Ascending aorta (tissue), 2 donors: ENCODE data around the gene RARB. TPM values are rescaled to one million over a fixed set of nuclear protein-coding genes. Genes with fewer than 3 reads are reported as not detected.
A peak's percentile ranks its signal among the peaks of the same experiment; 100 is the strongest.

Source experiments
- DNase-seq, 2 donors: peaks; one replicate each; pipeline ENCODE4 v3.0.0-alpha.2; 2019; ENCODE audit warnings: low spot score in 2 of 2
- H3K27ac ChIP-seq, 2 donors: fragments of 200-600 bp; sonication (generic); one replicate each; pipeline ENCODE4 v1.5.1; 2016 to 2017; ENCODE audit warnings: mild to moderate bottlenecking in 1 of 2
- H3K27me3 ChIP-seq: fragments of 200-600 bp; sonication (generic); one replicate; pipeline ENCODE4 v1.5.1; 2017
- H3K36me3 ChIP-seq, 2 donors: fragments of 200-600 bp; sonication (generic); one replicate each; pipeline ENCODE4 v1.5.1; 2016
- H3K4me1 ChIP-seq, 2 donors: fragments of 200-600 bp; sonication (generic); one replicate each; pipeline ENCODE4 v1.5.1; 2016 to 2017; ENCODE audit warnings: mild to moderate bottlenecking in 1 of 2
- H3K4me3 ChIP-seq, 2 donors: fragments of 200-600 bp; sonication (generic); one replicate each; pipeline ENCODE4 v1.5.1; 2016 to 2017; ENCODE audit warnings: mild to moderate bottlenecking in 1 of 2
- H3K9me3 ChIP-seq, 2 donors: fragments of 200-600 bp; sonication (generic); one replicate each; pipeline ENCODE4 v1.5.1; 2016
- intact Hi-C: fragments of 100-400 bp; cut with DNase I; formaldehyde crosslinking; loops from one replicate; pipeline ENCODE4 v1.15.1; 2023
- total RNA-seq: library from RNA; depleted of rRNA; stranded (reverse); fragments of >200 nt; gene quantifications from one replicate; pipeline ENCODE4 v1.1.0, GENCODE V29; 2016
- TF ChIP-seq, protein P1 (sequence below), 3 experiments: fragments of 200-600 bp in 2 of 3; fragments of 450-650 bp in 1 of 3; sonication (generic) in 2 of 3; IDR thresholded peaks; one replicate each; pipeline ENCODE4 v1.5.1; 2016 to 2019; ENCODE audit warnings: antibody characterized with exemption in 3 of 3, mild to moderate bottlenecking in 1 of 3, moderate library complexity in 1 of 3

RARB gene
- total RNA-seq, 1 donor from 2014 or later, result 52.7 TPM

DNA sequence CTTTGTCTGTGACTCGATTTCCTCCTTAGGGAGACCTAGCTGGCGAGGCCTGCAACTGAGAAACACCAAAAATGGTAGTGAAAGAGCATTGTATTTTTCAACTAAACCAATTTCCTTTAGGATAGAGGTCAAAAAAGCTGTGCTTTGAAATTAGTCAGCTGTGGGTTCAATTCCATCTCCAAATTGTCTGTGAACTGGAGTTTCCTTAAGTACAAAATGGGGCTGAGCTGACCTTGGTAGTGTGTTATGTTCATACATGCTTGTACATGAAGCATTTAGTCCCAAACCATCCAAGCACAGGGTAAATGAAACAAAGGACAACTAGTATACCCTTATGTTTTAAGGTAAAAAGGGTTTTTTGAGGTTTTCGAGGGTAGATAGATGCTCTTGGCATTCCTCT, 99.3 kb downstream of the RARB start:
- intact Hi-C loops, result no loop called here
- H3K27me3 ChIP-seq, result no peaks in the 10 kb centered on the region
- H3K36me3 ChIP-seq, result no peaks in the 10 kb centered on the region
- DNase-seq, result no peak
- no peaks in the 10 kb centered on the region for H3K4me1 ChIP-seq
- TF ChIP-seq, protein P1, sequence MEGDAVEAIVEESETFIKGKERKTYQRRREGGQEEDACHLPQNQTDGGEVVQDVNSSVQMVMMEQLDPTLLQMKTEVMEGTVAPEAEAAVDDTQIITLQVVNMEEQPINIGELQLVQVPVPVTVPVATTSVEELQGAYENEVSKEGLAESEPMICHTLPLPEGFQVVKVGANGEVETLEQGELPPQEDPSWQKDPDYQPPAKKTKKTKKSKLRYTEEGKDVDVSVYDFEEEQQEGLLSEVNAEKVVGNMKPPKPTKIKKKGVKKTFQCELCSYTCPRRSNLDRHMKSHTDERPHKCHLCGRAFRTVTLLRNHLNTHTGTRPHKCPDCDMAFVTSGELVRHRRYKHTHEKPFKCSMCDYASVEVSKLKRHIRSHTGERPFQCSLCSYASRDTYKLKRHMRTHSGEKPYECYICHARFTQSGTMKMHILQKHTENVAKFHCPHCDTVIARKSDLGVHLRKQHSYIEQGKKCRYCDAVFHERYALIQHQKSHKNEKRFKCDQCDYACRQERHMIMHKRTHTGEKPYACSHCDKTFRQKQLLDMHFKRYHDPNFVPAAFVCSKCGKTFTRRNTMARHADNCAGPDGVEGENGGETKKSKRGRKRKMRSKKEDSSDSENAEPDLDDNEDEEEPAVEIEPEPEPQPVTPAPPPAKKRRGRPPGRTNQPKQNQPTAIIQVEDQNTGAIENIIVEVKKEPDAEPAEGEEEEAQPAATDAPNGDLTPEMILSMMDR (IDR thresholded peaks at IDR 0.05), result no peak
- H3K4me3 ChIP-seq, result no peak overlapping the region
- H3K27ac ChIP-seq, result no peak overlapping the region
- no peaks in the 10 kb centered on the region for H3K9me3 ChIP-seq

DNA sequence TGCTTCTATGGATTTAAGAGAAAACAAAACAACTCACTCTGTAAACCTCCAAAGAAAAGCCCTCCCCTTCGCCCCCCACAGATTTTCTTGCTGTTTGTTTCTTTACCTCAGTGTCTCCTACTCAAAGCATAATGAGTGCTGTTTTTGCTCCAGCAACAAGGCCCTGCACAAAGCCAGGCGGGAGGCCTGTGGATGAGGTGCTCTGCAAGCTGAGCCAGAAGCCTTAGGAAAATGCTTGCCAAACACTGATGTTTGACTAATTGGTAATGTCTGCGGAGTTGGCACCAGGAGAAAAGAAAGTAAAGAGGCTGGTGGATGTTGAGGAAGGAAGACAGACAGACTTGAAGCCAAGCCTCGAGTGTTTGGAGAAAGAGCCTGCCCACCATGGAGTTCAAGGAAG, 99.7 kb downstream of the RARB start:
- Histone ChIP-seq H3K36me3 (no peaks in the 10 kb centered on the region), H3K27me3 (no peaks in the 10 kb centered on the region)

DNA sequence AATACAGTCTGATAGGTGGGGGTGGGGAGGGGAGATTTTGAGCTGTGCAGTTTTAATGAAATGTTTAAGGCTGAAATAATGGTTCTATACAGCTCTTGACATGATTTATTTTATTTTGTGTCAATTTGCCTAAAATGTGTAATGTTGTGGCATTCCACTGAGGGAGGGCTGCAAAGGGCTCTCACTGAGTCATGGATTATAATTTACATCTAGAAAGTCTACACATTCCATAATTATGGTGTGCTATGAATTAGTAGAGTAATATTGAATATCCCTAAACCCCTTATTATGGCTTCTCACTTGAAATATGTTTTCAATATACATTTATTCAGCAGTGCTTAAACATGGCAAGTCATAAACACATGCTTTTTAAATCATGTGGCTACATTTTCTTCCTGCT, 103.9 kb downstream of the RARB start:
- TF ChIP-seq, protein P1 (IDR thresholded peaks at IDR 0.05), result no peak
- no peaks in the 10 kb centered on the region for H3K4me1 ChIP-seq
- H3K36me3 ChIP-seq, result no peaks in the 10 kb centered on the region
- H3K27ac ChIP-seq, result no peak overlapping the region
- no peak overlapping the region for H3K4me3 ChIP-seq
- no peak for DNase-seq
- H3K27me3 ChIP-seq, result no peaks in the 10 kb centered on the region
- intact Hi-C loops, result no loop called here
- H3K9me3 ChIP-seq, result no peaks in the 10 kb centered on the region

More for the DNA sequence above, 99.7 kb downstream of the RARB start:
- Histone ChIP-seq H3K27ac (peak overlapping the region in 1 of 2 donors; percentile 46), H3K9me3 (no peaks in the 10 kb centered on the region), H3K4me3 (no peak overlapping the region), H3K4me1 (no peaks in the 10 kb centered on the region)
- intact Hi-C loops, result no loop called here
- DNase-seq, result no peak
- TF ChIP-seq, protein P1 (IDR thresholded peaks at IDR 0.05), result no peak

DNA sequence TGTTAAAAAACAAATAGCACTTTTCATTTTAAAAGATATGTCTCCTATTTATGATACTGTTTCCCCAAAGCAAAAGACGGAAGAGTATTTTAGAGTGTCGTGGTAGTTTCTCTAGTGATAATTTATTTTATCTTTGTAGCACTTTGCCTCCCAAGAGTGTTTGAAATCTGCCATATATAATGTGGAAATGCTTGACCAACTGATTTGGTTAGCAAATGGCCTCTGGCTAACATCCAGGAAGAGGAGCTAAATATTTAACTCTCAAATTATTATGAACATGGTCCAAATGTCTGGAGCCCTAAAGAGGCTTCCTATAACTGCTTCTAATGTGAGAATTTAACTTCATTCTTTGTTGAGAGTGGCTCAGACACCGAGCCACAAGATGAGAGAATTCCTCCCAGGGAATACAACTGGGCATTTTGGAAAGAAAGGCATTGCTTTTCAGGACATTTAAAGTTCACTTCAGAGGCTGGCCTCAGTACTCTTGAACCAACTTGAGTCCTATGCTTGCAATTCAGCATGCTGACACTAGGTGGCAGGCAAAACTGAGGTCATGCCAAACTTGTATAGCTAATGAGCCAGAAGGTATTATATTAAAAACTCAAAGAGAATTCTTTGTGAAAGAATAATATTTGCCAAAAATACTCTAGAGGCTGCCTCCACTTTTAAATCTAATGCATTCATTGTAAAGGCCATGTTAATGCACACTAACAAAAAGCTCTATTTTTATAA, 104.5 kb downstream of the RARB start:
- Histone ChIP-seq H3K9me3 (no peaks in the 10 kb centered on the region), H3K4me1 (no peaks in the 10 kb centered on the region), H3K27ac (no peak overlapping the region), H3K4me3 (no peak overlapping the region), H3K36me3 (no peaks in the 10 kb centered on the region), H3K27me3 (no peaks in the 10 kb centered on the region)
- intact Hi-C loops, result no loop called here
- TF ChIP-seq, protein P1 (IDR thresholded peaks at IDR 0.05), result peak in 1 of 3 experiments; percentile 15
- DNase-seq, result no peak

DNA sequence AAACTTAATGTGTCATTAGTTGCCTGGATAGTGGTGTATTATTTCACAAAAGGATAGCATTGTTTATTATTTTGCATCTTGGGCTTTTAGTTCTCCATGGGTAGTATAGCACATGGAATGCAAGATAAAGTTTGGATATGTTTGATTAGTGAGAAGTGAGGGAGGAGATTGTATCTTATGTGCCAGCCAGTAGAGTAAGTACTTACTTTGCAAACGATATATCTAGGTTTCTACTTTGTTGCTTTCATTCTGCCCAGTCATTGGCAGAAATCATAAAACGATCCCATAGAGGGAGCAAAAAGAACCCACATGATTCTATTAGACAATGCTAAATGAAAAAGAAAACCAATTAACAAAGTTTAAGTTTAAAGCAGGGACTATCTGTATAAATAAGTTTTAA, 105.3 kb downstream of the RARB start:
- no peaks in the 10 kb centered on the region for H3K4me1 ChIP-seq
- H3K4me3 ChIP-seq, result no peak overlapping the region
- H3K9me3 ChIP-seq, result no peaks in the 10 kb centered on the region
- no peak overlapping the region for H3K27ac ChIP-seq
- no peak for DNase-seq
- no peaks in the 10 kb centered on the region for H3K36me3 ChIP-seq
- intact Hi-C loops, result no loop called here
- no peaks in the 10 kb centered on the region for H3K27me3 ChIP-seq
- TF ChIP-seq, protein P1 (IDR thresholded peaks at IDR 0.05), result no peak
